Amniotic stem cell (primary cell): Measurements from ENCODE around the gene KLHL1.

ENCODE experiments used
- DNase-seq: peaks from one replicate; lab custom pipeline; 2025; lab: John Stamatoyannopoulos, UW

Gene KLHL1

GRCh38 chr13:69872321-69873047 lies 235.8 kb downstream of the KLHL1 start:
- no peak for DNase-seq

GRCh38 chr13:69866555-69866954 lies 241.7 kb downstream of the KLHL1 start:
- no peak for DNase-seq

GRCh38 chr13:69857183-69857821 lies 250.9 kb downstream of the KLHL1 start:
- DNase-seq, result peak; percentile 11

GRCh38 chr13:69856331-69856730 lies 251.9 kb downstream of the KLHL1 start:
- DNase-seq, result no peak

GRCh38 chr13:69828527-69828926 lies 279.7 kb downstream of the KLHL1 start:
- DNase-seq, result no peak

GRCh38 chr13:69820180-69820579 lies 288.1 kb downstream of the KLHL1 start:
- DNase-seq, result no peak

- DNase-seq, result no peak
Observed at GRCh38 chr13:69817333-69817869, 290.9 kb downstream of the KLHL1 start.

GRCh38 chr13:69809152-69809551 lies 299.1 kb downstream of the KLHL1 start:
- no peak for DNase-seq

GRCh38 chr13:69796256-69796655 lies 312.0 kb downstream of the KLHL1 start:
- DNase-seq, result no peak

- no peak for DNase-seq
Observed at GRCh38 chr13:69793783-69794453, 314.3 kb downstream of the KLHL1 start.

GRCh38 chr13:69776937-69777336 lies 331.3 kb downstream of the KLHL1 start:
- DNase-seq, result no peak

GRCh38 chr13:69769608-69770007 lies 338.6 kb downstream of the KLHL1 start:
- DNase-seq, result no peak

GRCh38 chr13:69761581-69761980 lies 346.7 kb downstream of the KLHL1 start:
- no peak for DNase-seq

GRCh38 chr13:69755101-69755500 lies 353.2 kb downstream of the KLHL1 start:
- DNase-seq, result no peak

- no peak for DNase-seq
Observed at GRCh38 chr13:69751259-69751658, 357.0 kb downstream of the KLHL1 start.

- DNase-seq, result no peak
Observed at GRCh38 chr13:69737129-69737935, 370.9 kb downstream of the KLHL1 start.

GRCh38 chr13:69721631-69722030 lies 386.6 kb downstream of the KLHL1 start:
- DNase-seq, result no peak

- DNase-seq, result no peak
Observed at GRCh38 chr13:69720278-69720983, 387.8 kb downstream of the KLHL1 start.

- no peak for DNase-seq
Observed at GRCh38 chr13:69706807-69707206, 401.4 kb downstream of the KLHL1 start.

GRCh38 chr13:69704311-69704710 lies 403.9 kb downstream of the KLHL1 start:
- DNase-seq, result no peak

- DNase-seq, result no peak
Observed at GRCh38 chr13:69690999-69691398, 417.3 kb downstream of the KLHL1 start.
